Lower lobe of right lung (tissue), 2 donors: Measurements from ENCODE around the gene ADAMTS6. TPM values are rescaled to one million over a fixed set of nuclear protein-coding genes. Genes with fewer than 3 reads are reported as not detected.

Experiments used
- ATAC-seq, 2 donors: fragments of 200-7000 bp; cut with Tn5 transposase; one replicate each; pipeline ENCODE4 v1.9.1; 2020 to 2022; ENCODE audit warnings: mild to moderate bottlenecking in 2 of 2, moderate library complexity in 2 of 2
- DNase-seq: peaks from one replicate; pipeline ENCODE4 v3.0.0-alpha.2; 2020
- H3K27ac ChIP-seq: fragments of 200-600 bp; one replicate; pipeline ENCODE4 v1.8.0; 2022
- H3K27me3 ChIP-seq: fragments of 200-600 bp; one replicate; pipeline ENCODE4 v1.8.0; 2022; ENCODE audit warnings: low read depth
- H3K36me3 ChIP-seq: fragments of 200-600 bp; one replicate; pipeline ENCODE4 v1.8.0; 2022; ENCODE audit warnings: mild to moderate bottlenecking
- H3K4me1 ChIP-seq: fragments of 200-600 bp; one replicate; pipeline ENCODE4 v1.8.0; 2022
- H3K4me3 ChIP-seq: fragments of 200-600 bp; one replicate; pipeline ENCODE4 v1.8.0; 2022; ENCODE audit warnings: mild to moderate bottlenecking
- H3K9me3 ChIP-seq: fragments of 200-600 bp; one replicate; pipeline ENCODE4 v1.8.0; 2022
- CTCF ChIP-seq: fragments of 200-600 bp; IDR thresholded peaks from one replicate; pipeline ENCODE4 v1.8.0; 2022; ENCODE audit warnings: antibody characterized with exemption, mild to moderate bottlenecking
- intact Hi-C: fragments of 100-400 bp; cut with DNase I; formaldehyde crosslinking; loops from one replicate; pipeline ENCODE4 v1.11.0; 2022
- total RNA-seq: library from RNA; stranded (reverse); fragmentation: NEBNext Ultra II Directional; extraction: Animal tissue kit (Norgen Biotek cat#: 25700); gene quantifications from one replicate; pipeline ENCODE4 v1.2.1, GENCODE V29; 2021
- donor health status: DM: no; HTN: yes; CAD: no; lungs with severe emphysema.

The ADAMTS6 gene
- total RNA-seq, 1 donor from 2014 or later: 3.0 TPM

- H3K9me3 ChIP-seq: no peaks in the 10 kb centered on the region
- no peaks in the 10 kb centered on the region for H3K4me1 ChIP-seq
- H3K36me3 ChIP-seq: no peaks in the 10 kb centered on the region
- no peak for ATAC-seq
- no peaks in the 10 kb centered on the region for H3K27me3 ChIP-seq
- DNase-seq: no peak
- no peak overlapping the region for H3K27ac ChIP-seq
- intact Hi-C loops: no loop called here
- no peak overlapping the region for H3K4me3 ChIP-seq
- no peak for TF ChIP-seq CTCF
Measured at GRCh38 chr5:65462139-65462705, 19.5 kb downstream of the ADAMTS6 start.

GRCh38 chr5:65461490-65461889 is 20.2 kb downstream of the ADAMTS6 start:
- Histone ChIP-seq H3K27ac (no peak overlapping the region), H3K4me3 (no peak overlapping the region), H3K27me3 (no peaks in the 10 kb centered on the region), H3K9me3 (no peaks in the 10 kb centered on the region), H3K36me3 (no peaks in the 10 kb centered on the region), H3K4me1 (no peaks in the 10 kb centered on the region)
- intact Hi-C loops: no loop called here
- no peak for ATAC-seq
- TF ChIP-seq CTCF: no peak
- no peak for DNase-seq

- Histone ChIP-seq H3K4me3 (no peak overlapping the region), H3K9me3 (no peaks in the 10 kb centered on the region), H3K27me3 (no peaks in the 10 kb centered on the region), H3K27ac (no peak overlapping the region), H3K36me3 (no peaks in the 10 kb centered on the region), H3K4me1 (no peaks in the 10 kb centered on the region)
- no peak for TF ChIP-seq CTCF
- intact Hi-C loops: no loop called here
- DNase-seq (no peak), ATAC-seq (no peak)
Measured at GRCh38 chr5:65459995-65460394, 21.7 kb downstream of the ADAMTS6 start.

GRCh38 chr5:65455064-65455463 is 26.7 kb downstream of the ADAMTS6 start:
- no peak overlapping the region for H3K4me3 ChIP-seq
- no peaks in the 10 kb centered on the region for H3K27me3 ChIP-seq
- no peak for TF ChIP-seq CTCF
- intact Hi-C loops: no loop called here
- no peaks in the 10 kb centered on the region for H3K4me1 ChIP-seq
- ATAC-seq (no peak), DNase-seq (no peak)
- no peak overlapping the region for H3K27ac ChIP-seq
- no peaks in the 10 kb centered on the region for H3K36me3 ChIP-seq
- no peaks in the 10 kb centered on the region for H3K9me3 ChIP-seq

GRCh38 chr5:65451436-65451835 is 30.3 kb downstream of the ADAMTS6 start:
- intact Hi-C loops: no loop called here
- Histone ChIP-seq H3K36me3 (no peaks in the 10 kb centered on the region), H3K4me1 (no peaks in the 10 kb centered on the region), H3K4me3 (no peak overlapping the region), H3K27ac (no peak overlapping the region), H3K27me3 (no peaks in the 10 kb centered on the region), H3K9me3 (no peaks in the 10 kb centered on the region)
- TF ChIP-seq CTCF: no peak
- ATAC-seq (no peak), DNase-seq (no peak)

- Histone ChIP-seq H3K4me3 (no peak overlapping the region), H3K36me3 (no peaks in the 10 kb centered on the region), H3K27ac (no peak overlapping the region), H3K9me3 (no peaks in the 10 kb centered on the region), H3K27me3 (no peaks in the 10 kb centered on the region), H3K4me1 (no peaks in the 10 kb centered on the region)
- DNase-seq (no peak), ATAC-seq (no peak)
- TF ChIP-seq CTCF: no peak
- intact Hi-C loops: no loop called here
Measured at GRCh38 chr5:65446682-65447081, 35.0 kb downstream of the ADAMTS6 start.
